ENCODE data around the gene EDNRA. TPM values are rescaled to one million over a fixed set of nuclear protein-coding genes. Genes with fewer than 3 reads are reported as not detected.

EDNRA gene
- total RNA-seq, 3 donors from 2014 or later (not counting 1 experiment from before 2014, with no cell fraction given), result not detected

GRCh38 chr4:147515220-147515936, 34.5 kb downstream of the EDNRA start:
- no peak for ATAC-seq
- H3K27ac Mint-ChIP-seq, result no peak overlapping the region

GRCh38 chr4:147516133-147516532, 35.2 kb downstream of the EDNRA start:
- H3K4me1 ChIP-seq (ENCODE audit: control insufficient read depth, insufficient read depth, low read length), result no peaks in the 10 kb centered on the region
- H3K4me1 Mint-ChIP-seq, result no peaks in the 10 kb centered on the region
- peaks cover 12 to 33% of the 10 kb centered on the region in 2 donors for H3K27me3 Mint-ChIP-seq (ENCODE audit: low read depth in 2 of 2)
- H3K27me3 ChIP-seq (ENCODE audit: control insufficient read depth, insufficient read depth, low read length), result no peaks in the 10 kb centered on the region
- H3K4me3 Mint-ChIP-seq, result no peak overlapping the region
- ATAC-seq (no peak), DNase-seq (no peak)
- no peaks in the 10 kb centered on the region for H3K36me3 ChIP-seq (ENCODE audit: control insufficient read depth, insufficient read depth, low read length)
- H3K36me3 Mint-ChIP-seq, result no peaks in the 10 kb centered on the region
- no peak overlapping the region for H3K27ac ChIP-seq (ENCODE audit: low read length)
- H3K9me3 ChIP-seq (ENCODE audit: control insufficient read depth, insufficient read depth, low read length), result no peaks in the 10 kb centered on the region
- H3K9me3 Mint-ChIP-seq, result no peaks in the 10 kb centered on the region
- intact Hi-C loops (cut with micrococcal nuclease), result no loop called here
- WGBS (ENCODE audit: insufficient coverage), result no CpG with 5 or more reads among the region's 1 CpG
- TF ChIP-seq, protein P1, sequence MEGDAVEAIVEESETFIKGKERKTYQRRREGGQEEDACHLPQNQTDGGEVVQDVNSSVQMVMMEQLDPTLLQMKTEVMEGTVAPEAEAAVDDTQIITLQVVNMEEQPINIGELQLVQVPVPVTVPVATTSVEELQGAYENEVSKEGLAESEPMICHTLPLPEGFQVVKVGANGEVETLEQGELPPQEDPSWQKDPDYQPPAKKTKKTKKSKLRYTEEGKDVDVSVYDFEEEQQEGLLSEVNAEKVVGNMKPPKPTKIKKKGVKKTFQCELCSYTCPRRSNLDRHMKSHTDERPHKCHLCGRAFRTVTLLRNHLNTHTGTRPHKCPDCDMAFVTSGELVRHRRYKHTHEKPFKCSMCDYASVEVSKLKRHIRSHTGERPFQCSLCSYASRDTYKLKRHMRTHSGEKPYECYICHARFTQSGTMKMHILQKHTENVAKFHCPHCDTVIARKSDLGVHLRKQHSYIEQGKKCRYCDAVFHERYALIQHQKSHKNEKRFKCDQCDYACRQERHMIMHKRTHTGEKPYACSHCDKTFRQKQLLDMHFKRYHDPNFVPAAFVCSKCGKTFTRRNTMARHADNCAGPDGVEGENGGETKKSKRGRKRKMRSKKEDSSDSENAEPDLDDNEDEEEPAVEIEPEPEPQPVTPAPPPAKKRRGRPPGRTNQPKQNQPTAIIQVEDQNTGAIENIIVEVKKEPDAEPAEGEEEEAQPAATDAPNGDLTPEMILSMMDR (IDR thresholded peaks at IDR 0.05), result no peak
- no peak overlapping the region for H3K4me3 ChIP-seq (ENCODE audit: low read length)
- H3K27ac Mint-ChIP-seq, result no peak overlapping the region

More at GRCh38 chr4:147515220-147515936, 34.5 kb downstream of the EDNRA start:
- H3K27ac ChIP-seq (ENCODE audit: low read length), result no peak overlapping the region
- no peaks in the 10 kb centered on the region for H3K27me3 ChIP-seq (ENCODE audit: control insufficient read depth, insufficient read depth, low read length)
- H3K36me3 Mint-ChIP-seq, result no peaks in the 10 kb centered on the region
- H3K4me3 ChIP-seq (ENCODE audit: low read length), result no peak overlapping the region
- no CpG with 5 or more reads among the region's 1 CpG for WGBS (ENCODE audit: insufficient coverage)
- no peaks in the 10 kb centered on the region for H3K9me3 ChIP-seq (ENCODE audit: control insufficient read depth, insufficient read depth, low read length)
- H3K9me3 Mint-ChIP-seq, result no peaks in the 10 kb centered on the region
- H3K27me3 Mint-ChIP-seq (ENCODE audit: low read depth in 2 of 2), result peaks cover 12 to 40% of the 10 kb centered on the region in 2 donors
- intact Hi-C loops (cut with micrococcal nuclease), result no loop called here
- H3K4me3 Mint-ChIP-seq, result no peak overlapping the region
- no peaks in the 10 kb centered on the region for H3K36me3 ChIP-seq (ENCODE audit: control insufficient read depth, insufficient read depth, low read length)
- TF ChIP-seq, protein P1 (IDR thresholded peaks at IDR 0.05), result no peak
- DNase-seq, result no peak
- H3K4me1 Mint-ChIP-seq, result no peaks in the 10 kb centered on the region
- no peaks in the 10 kb centered on the region for H3K4me1 ChIP-seq (ENCODE audit: control insufficient read depth, insufficient read depth, low read length)

DNA sequence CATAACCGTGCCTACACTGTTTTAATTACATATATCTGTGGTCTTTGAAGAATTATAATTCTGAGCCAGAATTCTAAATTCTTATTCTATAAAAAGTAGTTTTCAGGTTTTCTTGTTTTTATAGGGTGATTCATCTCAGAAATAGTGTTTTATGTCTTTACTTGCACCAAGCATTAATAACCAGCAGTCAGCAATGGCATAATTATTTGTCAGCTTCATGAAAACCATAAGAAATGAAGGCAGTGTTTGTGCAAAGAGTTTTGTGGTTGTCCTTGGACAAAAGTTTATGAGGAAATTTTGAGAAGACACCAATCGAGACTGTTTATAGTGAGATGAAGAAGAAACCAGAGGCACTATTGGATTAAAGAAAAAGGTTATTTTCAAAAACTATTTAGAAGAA, 37.2 kb downstream of the EDNRA start:
- Histone ChIP-seq H3K27me3 (ENCODE audit: control insufficient read depth, insufficient read depth, low read length) (no peaks in the 10 kb centered on the region), H3K9me3 (ENCODE audit: control insufficient read depth, insufficient read depth, low read length) (no peaks in the 10 kb centered on the region), H3K36me3 (ENCODE audit: control insufficient read depth, insufficient read depth, low read length) (no peaks in the 10 kb centered on the region), H3K4me1 (ENCODE audit: control insufficient read depth, insufficient read depth, low read length) (no peaks in the 10 kb centered on the region), H3K4me3 (ENCODE audit: low read length) (no peak overlapping the region), H3K27ac (ENCODE audit: low read length) (no peak overlapping the region)
- Mint-ChIP-seq H3K36me3 (no peaks in the 10 kb centered on the region), H3K9me3 (no peaks in the 10 kb centered on the region), H3K4me1 (no peaks in the 10 kb centered on the region), H3K4me3 (no peak overlapping the region), H3K27me3 (ENCODE audit: low read depth in 2 of 2) (peaks cover 10 to 13% of the 10 kb centered on the region in 2 donors), H3K27ac (no peak overlapping the region)
- intact Hi-C loops (cut with micrococcal nuclease), result loop anchor here (1.0 to 2.0 kb wide), 2 partner anchors 72 to 191 kb away; no protein-coding TSS in a partner anchor
- no peak for DNase-seq
- 100% methylated on average over 1 of the region's 2 CpGs for WGBS (ENCODE audit: insufficient coverage)
- TF ChIP-seq, protein P1 (IDR thresholded peaks at IDR 0.05), result no peak
- ATAC-seq, result no peak

All from natural killer cell (primary cell).